ENCODE results near the gene DNAJC5G. TPM values are rescaled to one million over a fixed set of nuclear protein-coding genes. Genes with fewer than 3 reads are reported as not detected.

Gene DNAJC5G
- total RNA-seq, 1 donor from 2014 or later: not detected

DNA sequence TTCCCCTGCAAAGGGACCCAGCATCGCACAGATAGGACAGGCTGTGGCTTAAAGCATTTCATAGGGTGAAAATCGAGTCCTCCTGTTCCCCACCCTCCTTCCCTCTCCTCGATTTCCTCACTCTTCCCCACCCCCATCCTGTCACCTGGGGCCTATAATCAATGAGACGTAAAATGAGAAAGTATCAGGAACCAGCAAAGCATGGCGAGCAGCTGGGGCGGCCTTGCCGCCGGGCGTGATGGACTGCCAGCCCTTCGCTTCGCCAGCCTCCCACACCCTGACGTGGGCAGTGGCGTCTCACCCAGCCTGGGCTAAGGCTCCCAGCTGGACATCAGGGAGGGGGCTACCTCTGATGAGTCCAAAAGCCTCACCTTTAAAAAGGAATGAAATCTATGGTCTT, 23.5 kb upstream of the DNAJC5G start:
- TF ChIP-seq EZH2phosphoT487 (IDR thresholded peaks at IDR 0.05): no peak
- no peak for TF ChIP-seq EZH2 (IDR thresholded peaks at IDR 0.05)
- TF ChIP-seq, protein P1, sequence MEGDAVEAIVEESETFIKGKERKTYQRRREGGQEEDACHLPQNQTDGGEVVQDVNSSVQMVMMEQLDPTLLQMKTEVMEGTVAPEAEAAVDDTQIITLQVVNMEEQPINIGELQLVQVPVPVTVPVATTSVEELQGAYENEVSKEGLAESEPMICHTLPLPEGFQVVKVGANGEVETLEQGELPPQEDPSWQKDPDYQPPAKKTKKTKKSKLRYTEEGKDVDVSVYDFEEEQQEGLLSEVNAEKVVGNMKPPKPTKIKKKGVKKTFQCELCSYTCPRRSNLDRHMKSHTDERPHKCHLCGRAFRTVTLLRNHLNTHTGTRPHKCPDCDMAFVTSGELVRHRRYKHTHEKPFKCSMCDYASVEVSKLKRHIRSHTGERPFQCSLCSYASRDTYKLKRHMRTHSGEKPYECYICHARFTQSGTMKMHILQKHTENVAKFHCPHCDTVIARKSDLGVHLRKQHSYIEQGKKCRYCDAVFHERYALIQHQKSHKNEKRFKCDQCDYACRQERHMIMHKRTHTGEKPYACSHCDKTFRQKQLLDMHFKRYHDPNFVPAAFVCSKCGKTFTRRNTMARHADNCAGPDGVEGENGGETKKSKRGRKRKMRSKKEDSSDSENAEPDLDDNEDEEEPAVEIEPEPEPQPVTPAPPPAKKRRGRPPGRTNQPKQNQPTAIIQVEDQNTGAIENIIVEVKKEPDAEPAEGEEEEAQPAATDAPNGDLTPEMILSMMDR (IDR thresholded peaks at IDR 0.05): no peak
- DNase-seq (ENCODE audit: low spot score): no peak
- no peak overlapping the region for H3K27ac ChIP-seq
- Mint-ChIP-seq H3K4me1 (peaks cover 13% of the 10 kb centered on the region), H3K27ac (no peak overlapping the region), H3K4me3 (no peak overlapping the region), H3K36me3 (no peaks in the 10 kb centered on the region), H3K9me3 (no peaks in the 10 kb centered on the region), H3K27me3 (ENCODE audit: insufficient read depth, low read depth) (peaks cover 26% of the 10 kb centered on the region)
- H3K9ac ChIP-seq: no peak overlapping the region
- no peak overlapping the region for H3K4me2 ChIP-seq
- no peaks in the 10 kb centered on the region for H3K9me3 ChIP-seq (ENCODE audit: low read depth)
- H2AFZ ChIP-seq (replicated peaks): no peak overlapping the region
- H3K36me3 ChIP-seq: no peaks in the 10 kb centered on the region
- H3K27me3 ChIP-seq: peaks cover 19% of the 10 kb centered on the region
- H3K79me2 ChIP-seq (ENCODE audit: low read depth): no peaks in the 10 kb centered on the region
- no peaks in the 10 kb centered on the region for H4K20me1 ChIP-seq (ENCODE audit: low read depth)
- H3K4me1 ChIP-seq: peaks cover 7% of the 10 kb centered on the region
- H3F3A ChIP-seq (ENCODE audit: low read depth): peaks cover 10% of the 10 kb centered on the region
- H3K4me3 ChIP-seq: no peak overlapping the region

DNA sequence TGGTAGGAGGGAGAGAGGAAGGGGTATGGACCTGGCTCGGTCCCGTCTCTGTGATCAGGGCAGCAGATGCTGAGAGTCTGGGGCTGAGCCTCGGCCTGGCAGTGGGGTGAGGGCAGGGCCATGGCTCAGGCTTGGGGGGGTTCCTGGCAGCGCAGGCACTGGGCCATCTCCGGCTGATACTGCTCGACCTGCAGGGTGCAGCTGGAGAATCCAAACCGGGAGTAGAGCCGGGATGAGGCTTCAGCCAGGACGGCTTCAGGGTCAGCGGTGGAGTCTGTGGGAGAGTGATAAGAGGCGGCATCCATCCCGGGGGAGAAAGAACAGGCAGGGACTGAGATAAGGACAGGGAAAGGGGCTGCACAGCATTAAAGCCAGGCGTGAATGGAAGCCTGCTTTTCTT, 20.0 kb upstream of the DNAJC5G start:
- peaks cover 7% of the 10 kb centered on the region for H3K4me1 ChIP-seq
- H3K4me3 ChIP-seq: no peak overlapping the region
- H3K9me3 Mint-ChIP-seq: no peaks in the 10 kb centered on the region
- peaks cover 27% of the 10 kb centered on the region for H3K27me3 ChIP-seq
- H3K4me3 Mint-ChIP-seq: no peak overlapping the region
- H3K36me3 ChIP-seq: no peaks in the 10 kb centered on the region
- H3K9ac ChIP-seq: no peak overlapping the region
- H2AFZ ChIP-seq (replicated peaks): no peak overlapping the region
- DNase-seq (ENCODE audit: low spot score): no peak
- peaks cover 13% of the 10 kb centered on the region for H3K4me1 Mint-ChIP-seq
- peaks cover 35% of the 10 kb centered on the region for H3K27me3 Mint-ChIP-seq (ENCODE audit: insufficient read depth, low read depth)
- no peaks in the 10 kb centered on the region for H4K20me1 ChIP-seq (ENCODE audit: low read depth)
- H3K27ac ChIP-seq: no peak overlapping the region
- TF ChIP-seq EZH2phosphoT487 (IDR thresholded peaks at IDR 0.05) (no peak), EZH2 (IDR thresholded peaks at IDR 0.05) (no peak)
- TF ChIP-seq, protein P1 (IDR thresholded peaks at IDR 0.05): no peak
- H3K27ac Mint-ChIP-seq: no peak overlapping the region
- H3K9me3 ChIP-seq (ENCODE audit: low read depth): no peaks in the 10 kb centered on the region
- no peaks in the 10 kb centered on the region for H3K79me2 ChIP-seq (ENCODE audit: low read depth)
- H3F3A ChIP-seq (ENCODE audit: low read depth): peaks cover 10% of the 10 kb centered on the region
- no peak overlapping the region for H3K4me2 ChIP-seq
- no peaks in the 10 kb centered on the region for H3K36me3 Mint-ChIP-seq

DNA sequence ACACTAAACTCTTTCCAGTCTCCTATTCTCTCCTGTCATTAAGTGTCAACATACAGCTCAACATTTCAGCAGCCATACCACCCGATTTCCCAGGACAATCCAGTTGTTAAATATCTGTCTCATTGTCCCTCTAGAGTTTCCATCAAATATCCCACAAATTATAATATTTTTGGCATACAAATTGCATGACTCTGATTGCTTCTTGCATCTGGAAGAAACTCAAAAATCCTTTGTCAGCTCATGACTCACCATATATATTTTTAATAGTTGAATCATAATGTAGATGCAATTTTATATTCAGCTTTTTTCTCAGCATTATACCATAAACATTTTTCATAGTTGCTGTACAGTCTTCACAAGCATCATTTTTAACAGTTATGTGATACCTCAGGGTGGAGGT, 19.6 kb upstream of the DNAJC5G start:
- Mint-ChIP-seq H3K36me3 (no peaks in the 10 kb centered on the region), H3K4me3 (no peak overlapping the region), H3K9me3 (no peaks in the 10 kb centered on the region), H3K27ac (no peak overlapping the region), H3K4me1 (peaks cover 10% of the 10 kb centered on the region), H3K27me3 (ENCODE audit: insufficient read depth, low read depth) (peaks cover 38% of the 10 kb centered on the region)
- Histone ChIP-seq H4K20me1 (ENCODE audit: low read depth) (no peaks in the 10 kb centered on the region), H3K36me3 (no peaks in the 10 kb centered on the region), H3K9me3 (ENCODE audit: low read depth) (no peaks in the 10 kb centered on the region), H3K4me2 (no peak overlapping the region), H3K4me1 (peaks cover 3% of the 10 kb centered on the region), H3K4me3 (no peak overlapping the region), H3F3A (ENCODE audit: low read depth) (peaks cover 10% of the 10 kb centered on the region), H3K9ac (no peak overlapping the region), H3K27ac (no peak overlapping the region), H2AFZ (replicated peaks) (no peak overlapping the region), H3K79me2 (ENCODE audit: low read depth) (no peaks in the 10 kb centered on the region), H3K27me3 (peaks cover 27% of the 10 kb centered on the region)
- TF ChIP-seq, protein P1 (IDR thresholded peaks at IDR 0.05): no peak
- TF ChIP-seq EZH2phosphoT487 (IDR thresholded peaks at IDR 0.05): no peak
- TF ChIP-seq EZH2 (IDR thresholded peaks at IDR 0.05): no peak
- no peak for DNase-seq (ENCODE audit: low spot score)

All from neural progenitor cell (in vitro differentiated cells).